ENCODE measurements around the gene VAV3.
"Not testable (repeated sequence)": the region's sequence is repeated elsewhere in the genome, so short reads cannot be mapped to it uniquely, and the experiment has no call there.

VAV3 gene

DNA sequence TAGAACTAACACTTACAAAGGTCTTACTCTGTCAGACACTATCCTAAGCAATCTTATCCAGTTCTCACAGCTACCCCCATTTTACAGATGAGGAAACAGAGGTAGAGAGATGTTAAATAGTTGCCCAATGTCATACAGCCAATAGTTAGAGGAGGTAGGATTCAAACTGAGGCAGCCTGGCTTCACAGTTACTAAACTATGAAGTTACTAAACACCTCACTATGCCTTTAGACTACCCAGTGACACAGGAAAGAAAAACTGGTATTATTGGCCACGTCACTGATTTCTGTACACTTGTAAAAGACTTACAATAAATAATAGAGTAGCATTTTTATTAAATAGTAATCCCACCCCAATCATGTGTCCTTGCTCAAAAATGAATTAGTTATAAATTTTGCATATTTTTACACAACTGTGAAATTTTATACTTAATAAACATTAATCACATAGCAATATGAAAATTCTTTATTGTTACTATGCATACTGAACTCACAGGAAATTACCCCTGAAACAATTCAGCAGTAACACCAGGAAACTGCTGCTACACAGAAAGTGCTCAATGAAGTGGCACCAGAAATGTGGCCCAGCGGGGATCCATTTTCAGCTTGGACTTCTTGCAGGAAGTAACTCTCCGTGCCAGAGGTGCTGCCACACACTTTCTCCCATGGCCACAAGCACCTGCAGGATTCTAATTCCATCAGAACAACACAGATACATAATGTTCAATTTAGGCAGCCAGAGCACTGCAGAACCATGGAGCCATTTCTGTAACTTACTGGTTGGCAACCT, 69.4 kb downstream of the VAV3 start:
- FAIRE-seq (no peak), DNase-seq (ENCODE audit: low spot score) (no peak)

DNA sequence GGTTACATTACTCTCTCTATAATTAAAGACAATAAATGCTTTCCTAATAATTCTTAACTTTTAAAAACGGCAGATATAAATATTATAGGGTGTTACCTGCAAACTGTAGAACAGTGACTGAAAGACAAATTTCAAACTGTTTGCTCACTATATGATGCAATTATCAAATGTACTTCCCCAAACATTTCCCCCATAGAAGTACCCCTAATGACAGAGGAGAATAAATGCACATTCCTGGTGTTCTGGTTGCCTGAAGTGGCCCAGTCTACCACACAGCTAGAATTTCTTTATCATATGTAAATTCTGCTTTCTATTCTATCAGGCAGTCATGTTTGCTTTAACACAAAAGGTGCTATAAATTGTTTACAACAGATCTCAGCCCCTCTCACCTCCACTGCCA, 70.4 kb downstream of the VAV3 start:
- FAIRE-seq, result no peak

DNA sequence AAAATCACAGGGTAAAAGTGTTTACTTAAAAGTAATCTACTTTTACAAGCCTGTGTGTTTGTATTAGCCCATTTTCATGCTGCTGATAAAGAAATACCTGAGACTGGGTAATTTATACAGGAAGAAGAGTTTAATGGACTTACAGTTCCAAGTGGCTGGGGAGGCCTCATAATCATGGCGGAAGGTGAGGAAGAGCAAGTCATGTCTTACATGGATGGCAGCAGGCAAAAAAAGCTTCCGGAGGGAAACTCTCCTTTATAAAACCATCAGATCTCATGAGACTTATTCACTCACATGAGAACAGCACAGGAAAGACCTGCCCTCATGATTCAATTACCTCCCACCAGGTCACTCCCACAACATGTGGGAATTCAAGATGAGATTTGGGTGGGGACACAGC, 71.6 kb downstream of the VAV3 start:
- DNase-seq (ENCODE audit: low spot score); FAIRE-seq: not testable (repeated sequence)

More for the DNA sequence above, 70.4 kb downstream of the VAV3 start:
- no peak for DNase-seq (ENCODE audit: low spot score)

DNA sequence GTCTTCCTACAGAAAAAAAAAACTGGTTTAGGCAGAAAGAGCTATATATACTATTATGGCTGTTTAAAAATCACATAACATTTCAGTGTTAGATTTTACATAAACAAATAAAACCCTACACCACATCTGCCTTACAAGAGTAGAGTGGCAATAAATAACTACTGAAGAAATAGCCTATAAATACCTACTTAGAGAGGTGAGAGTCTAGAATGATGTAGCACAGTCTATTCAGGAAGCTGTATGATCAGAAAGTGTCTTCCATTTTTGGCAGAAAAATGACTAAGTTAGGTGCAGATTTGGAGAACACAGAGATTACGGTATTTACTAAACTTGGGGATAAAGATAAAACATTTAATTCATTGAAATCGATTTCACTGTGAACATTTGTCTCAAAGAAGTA, 75.5 kb downstream of the VAV3 start:
- no peak for FAIRE-seq

DNA sequence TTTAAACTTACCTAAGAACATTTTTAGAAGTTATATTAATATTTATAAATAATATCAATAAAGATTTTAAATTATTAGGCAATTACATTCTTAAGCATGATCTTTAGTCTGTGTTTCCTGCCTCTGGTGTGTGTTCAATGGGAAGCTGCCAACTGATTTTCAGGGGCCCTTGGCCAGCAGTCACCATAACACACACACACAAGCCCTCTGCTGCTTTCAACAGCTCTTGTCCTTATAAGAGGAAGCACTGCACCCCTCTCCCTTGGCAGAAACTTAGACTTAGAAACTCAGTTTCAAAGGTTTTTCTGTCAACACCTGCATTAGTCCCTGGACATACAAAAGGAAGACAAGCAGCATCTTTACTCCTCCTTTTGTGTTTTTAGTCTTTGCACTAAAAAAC, 81.4 kb downstream of the VAV3 start:
- no peak for FAIRE-seq
- no peak for DNase-seq (ENCODE audit: low spot score)

More for the DNA sequence above, 75.5 kb downstream of the VAV3 start:
- DNase-seq (ENCODE audit: low spot score), result no peak

DNA sequence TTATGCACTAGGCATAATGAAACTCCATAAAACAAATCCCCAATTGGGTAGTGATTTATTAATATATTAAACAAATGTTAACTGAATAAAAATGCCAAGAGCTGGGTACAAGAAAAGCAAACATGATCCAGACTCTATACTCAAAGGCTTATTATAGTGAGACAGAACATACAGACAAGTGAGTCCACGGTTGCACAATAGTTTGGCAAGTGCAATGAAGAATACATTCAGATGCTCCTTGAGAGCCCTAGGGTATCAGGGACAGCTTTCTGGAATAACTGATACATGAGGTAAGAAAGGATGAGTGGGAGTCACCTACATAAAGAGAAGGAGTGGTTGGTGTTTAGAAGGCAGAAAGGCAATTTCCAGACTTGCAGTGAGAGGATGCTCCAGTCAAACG, 85.1 kb downstream of the VAV3 start:
- FAIRE-seq, result no peak
- no peak for DNase-seq (ENCODE audit: low spot score)

DNA sequence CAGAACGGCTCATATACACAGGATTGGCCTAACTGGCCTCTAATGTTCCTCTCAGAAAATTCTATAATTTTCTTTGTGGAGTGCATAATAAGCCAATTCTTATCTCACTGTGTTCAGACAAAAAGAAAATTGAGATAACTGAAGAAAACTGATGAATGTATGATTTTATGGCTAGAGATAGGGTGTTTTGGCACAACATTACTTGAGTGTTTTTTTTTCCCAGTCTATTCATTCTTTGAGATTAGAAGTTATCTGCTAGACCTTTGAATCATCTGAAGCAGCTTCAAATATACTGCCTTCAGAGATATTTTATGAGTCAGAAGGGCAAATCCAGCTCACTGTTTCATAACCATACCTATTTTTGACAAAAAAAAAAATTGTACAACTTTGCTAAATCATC, 85.6 kb downstream of the VAV3 start:
- no peak for DNase-seq (ENCODE audit: low spot score)

DNA sequence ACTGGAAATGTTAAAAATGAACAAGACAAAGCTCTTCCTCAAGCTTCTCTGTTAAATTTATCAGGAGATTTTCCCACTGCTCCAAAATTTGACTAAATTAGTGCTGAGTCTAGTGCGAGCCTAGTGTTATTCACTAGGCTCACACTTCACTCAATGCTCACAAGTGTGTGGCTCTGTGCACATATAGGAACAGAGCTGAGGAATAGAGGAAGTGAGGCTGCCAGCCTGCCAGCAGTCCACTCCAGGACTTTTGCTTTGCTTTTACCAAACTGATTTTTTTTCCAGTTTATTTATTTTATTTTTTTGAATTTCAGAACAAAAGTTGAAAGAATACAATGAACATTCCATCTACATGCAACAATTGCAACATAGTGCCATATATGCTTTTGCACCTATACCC, 87.2 kb downstream of the VAV3 start:
- FAIRE-seq, result no peak
- no peak for DNase-seq (ENCODE audit: low spot score)

More for the DNA sequence above, 85.6 kb downstream of the VAV3 start:
- FAIRE-seq, result no peak

DNA sequence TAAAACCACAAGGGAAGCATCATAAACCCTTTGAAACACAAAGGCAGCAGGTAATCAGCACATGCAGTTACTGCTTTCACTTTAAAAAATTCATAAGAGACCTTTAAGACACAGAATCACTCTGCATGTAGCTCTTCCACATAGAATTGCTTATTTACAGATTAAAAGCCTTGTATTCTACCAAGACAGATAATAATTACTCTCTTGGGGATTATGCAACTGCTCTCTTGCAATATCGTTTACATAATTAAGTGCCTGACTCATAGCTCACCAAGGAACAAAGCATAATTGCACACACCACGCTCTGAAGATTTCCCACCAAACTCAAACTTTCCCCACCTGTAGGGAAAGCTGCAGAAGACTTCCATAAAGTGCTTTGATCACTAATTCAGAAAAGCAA, 87.9 kb downstream of the VAV3 start:
- FAIRE-seq (no peak), DNase-seq (ENCODE audit: low spot score) (no peak)

DNA sequence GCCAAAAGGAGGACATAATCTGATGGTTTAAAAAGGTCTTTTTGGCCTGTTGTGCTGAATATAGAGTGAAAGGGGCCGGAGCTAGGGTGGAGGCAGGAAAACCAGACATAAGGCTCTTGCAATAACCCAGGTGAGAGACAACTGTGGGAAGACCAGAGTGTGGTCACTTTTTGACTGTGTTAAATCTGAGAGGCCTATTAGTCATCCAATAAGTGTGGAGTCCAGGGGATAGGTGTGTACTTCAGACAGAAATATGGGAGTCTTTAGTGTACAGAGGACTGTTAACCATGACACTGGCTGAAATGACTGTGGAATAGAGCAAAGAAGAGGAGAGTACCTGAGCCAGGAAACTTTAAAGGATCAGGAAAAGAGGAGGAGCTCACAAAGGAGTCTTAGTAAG, 89.3 kb downstream of the VAV3 start:
- DNase-seq (ENCODE audit: low spot score), result no peak
- FAIRE-seq, result no peak

DNA sequence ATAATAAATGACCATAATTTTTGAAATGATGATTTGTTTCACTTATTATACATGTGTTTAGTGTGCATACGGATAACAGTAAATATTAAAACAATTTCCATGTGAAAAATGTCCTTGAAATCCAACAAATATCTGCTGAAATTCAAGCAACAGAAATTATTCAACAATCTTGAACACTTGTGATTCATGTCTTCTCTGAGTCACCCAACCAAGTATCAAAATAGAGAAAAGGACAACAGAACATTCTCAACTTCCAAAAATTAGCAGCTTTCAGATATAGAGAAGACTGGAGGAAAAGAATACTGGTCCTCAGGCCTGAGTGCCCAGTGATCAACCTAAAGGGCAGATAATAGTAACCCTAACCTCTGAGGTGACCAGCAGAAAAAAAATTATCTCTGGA, 90.8 kb downstream of the VAV3 start:
- DNase-seq (ENCODE audit: low spot score) (no peak), FAIRE-seq (no peak)

DNA sequence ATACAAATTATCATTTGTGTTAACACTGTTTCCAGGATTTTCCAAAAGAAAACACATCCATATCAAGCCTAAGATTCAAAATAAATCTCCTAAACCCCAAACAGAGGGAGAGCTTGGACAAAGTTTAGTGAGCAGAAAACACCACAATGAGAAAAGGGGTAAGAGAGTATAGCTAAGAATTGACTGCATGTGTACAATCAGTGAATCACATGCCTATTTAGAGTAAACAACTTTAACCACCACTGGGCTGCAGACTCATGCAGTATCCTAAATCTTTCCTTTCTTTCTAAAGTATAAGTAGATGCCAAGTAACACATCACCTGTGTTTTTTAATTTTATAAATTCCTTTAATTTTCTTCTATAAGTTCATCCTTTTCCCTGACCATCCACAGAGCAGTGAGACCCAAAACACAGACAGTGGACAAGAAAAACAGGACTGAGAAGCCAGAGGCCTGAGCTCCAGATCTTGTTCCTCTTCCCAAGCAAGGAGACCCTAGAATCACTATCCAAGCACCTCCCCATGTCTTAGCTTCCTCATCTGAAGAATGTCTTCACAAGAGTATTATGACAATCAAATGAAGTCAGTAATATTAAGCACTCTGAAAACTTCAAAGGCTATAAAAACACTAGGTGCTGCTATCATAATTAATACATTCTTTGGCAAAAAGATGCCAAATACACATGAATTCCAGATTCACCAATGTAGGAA, 93.1 kb downstream of the VAV3 start:
- FAIRE-seq, result no peak

DNA sequence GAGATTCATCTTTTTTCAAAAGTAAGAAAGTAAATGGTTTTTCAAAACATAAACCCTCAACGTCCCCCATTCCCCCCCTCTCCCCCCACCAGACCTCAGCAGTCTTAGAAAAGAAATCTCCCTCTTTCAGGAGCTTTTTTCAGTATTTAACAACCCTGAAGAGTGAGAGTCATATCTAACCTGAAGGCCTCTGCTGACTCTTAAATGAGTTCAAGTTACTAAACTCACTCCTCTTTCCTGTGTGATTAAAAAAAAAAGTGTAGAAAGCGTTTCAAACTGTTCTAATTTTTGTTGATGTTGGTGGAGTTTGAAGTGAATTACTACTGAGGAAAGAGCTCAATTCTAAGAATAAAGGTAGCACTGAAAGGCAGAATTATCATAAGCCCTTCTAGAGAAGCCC, 93.7 kb downstream of the VAV3 start:
- FAIRE-seq (no peak), DNase-seq (ENCODE audit: low spot score) (no peak)

More for the DNA sequence above, 93.1 kb downstream of the VAV3 start:
- no peak for DNase-seq (ENCODE audit: low spot score)

DNA sequence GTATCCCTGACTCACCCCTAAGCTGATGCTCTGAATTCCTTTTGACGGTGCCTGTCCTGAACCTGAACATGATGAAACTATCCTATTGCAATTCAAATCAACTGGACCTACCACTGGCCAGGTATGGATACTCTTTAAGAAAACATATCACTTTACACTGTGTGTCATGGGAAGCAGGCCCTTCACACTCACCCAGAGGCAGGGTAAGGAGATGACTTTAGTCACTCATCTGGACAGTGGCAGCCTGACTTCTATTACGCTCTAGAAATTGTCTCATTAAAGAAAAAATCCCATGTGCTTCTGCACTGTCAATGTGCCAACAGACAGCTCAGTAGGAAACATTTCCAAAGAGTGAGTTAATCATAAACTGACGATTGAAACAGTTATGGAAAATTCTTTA, 94.3 kb downstream of the VAV3 start:
- no peak for DNase-seq (ENCODE audit: low spot score)
- FAIRE-seq, result peak; percentile 45

DNA sequence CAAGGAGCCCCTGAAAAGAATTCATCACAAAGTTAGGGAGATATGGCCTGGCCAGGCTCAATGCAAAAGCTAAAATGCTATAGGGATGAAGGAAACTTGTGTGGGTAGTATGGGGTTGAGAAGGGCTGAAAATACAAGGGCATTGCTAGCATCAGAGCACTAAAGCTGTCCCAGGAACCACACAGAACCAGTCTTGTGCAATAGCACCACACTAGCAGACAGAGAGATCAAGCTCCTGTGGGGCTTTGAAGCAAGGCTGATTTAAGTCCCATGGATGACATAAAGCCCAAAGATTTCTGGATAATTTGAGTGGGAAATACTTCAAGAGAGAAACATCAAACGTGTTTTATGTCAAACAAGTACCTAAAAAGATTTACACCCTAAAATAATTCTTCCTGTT, 97.1 kb downstream of the VAV3 start:
- DNase-seq (ENCODE audit: low spot score) (no peak), FAIRE-seq (no peak)

DNA sequence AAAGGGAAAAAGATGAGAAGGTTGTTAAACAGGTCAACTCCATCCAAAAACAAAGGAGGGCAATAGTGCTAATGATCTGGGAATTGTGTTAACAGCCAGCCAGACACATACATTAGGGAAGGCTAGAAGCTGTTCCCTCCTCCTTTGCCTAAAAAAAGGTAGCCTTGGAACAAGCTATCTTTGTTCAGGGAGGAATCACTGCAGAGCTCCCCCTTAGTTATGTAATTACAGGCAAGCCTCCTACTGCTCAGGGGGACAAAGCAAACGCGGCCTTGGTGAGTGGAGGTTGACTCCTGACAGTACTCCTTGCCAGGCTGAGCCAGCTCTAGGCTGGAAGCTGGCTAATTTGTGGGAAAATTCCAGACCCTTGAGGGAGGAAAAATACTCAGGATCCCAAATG, 97.6 kb downstream of the VAV3 start:
- FAIRE-seq, result no peak
- no peak for DNase-seq (ENCODE audit: low spot score)

DNA sequence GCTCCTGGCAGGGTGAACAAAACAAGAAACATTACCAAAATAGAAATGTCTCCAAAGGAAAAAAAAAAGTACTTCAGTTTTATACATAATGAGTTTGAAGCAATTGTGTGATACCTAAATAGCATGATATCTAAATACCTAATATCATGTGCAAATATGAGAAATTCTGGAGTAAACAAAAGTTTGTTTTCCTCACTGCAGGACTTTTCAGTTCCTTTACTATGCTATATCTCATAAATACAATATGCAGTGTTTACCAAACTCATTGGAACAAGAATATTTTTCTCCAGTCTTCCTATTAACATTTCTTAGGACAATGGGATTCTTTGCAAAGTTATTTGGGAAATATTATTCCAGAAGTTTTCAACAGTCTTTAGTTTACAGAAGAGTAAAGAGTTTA, 98.1 kb downstream of the VAV3 start:
- DNase-seq (ENCODE audit: low spot score), result no peak
- FAIRE-seq, result no peak

DNA sequence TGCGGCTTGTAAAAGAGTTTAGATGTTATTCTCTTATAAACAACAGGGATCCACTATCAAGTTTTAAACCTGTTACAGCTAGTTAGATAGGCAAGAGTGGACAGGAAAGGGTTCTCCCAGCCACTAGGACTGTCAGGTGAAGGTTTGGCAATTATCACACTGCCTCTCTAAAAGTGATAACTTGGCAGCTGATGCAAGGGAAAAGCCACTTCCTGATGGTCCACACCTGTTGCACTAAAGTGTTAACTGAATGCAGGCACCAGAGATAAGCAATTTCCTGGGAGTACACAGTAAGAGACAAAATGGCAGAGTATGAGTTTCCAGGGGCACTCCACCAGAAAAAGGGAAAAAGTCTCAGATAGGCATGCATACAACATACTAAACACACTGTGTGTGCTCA, 99.4 kb downstream of the VAV3 start:
- DNase-seq (ENCODE audit: low spot score) (no peak), FAIRE-seq (no peak)

DNA sequence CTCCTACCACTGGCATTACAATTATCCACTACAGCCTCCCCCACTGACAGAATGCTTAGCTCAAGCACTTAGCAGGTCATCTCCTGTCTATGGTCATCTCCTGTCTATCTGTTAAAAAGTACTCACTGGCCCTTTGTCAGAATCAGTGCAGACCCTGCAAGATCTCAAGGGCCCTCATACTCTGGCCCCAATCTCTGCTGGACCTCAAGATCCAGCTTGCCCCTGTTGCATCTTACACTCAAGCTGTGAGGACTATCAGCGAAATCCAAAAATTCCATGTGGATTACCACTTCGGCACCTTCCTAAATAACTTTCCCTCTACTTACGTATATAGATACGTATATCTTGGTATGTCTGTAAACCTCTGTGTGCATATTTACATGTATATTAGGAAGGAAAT, 101.6 kb downstream of the VAV3 start:
- no peak for DNase-seq (ENCODE audit: low spot score)
- no peak for FAIRE-seq

DNA sequence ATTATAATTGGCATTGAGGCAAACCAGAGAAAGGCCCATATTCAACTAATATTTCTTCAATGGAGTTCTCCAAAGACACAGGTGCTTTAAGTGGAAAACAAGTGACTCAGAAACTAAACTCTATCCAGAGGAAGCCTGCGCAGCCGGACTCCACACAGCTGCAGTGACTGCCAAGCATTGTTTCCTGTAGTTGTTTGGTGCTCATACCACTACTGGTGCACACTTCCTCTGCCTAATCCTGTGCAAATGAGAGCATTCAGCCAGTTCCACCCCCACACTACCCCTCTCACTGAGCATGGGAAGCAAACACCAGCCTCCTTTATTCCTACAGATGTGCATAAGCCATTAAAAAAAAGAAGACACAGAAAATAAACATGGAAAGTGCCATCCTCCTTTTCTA, 102.9 kb downstream of the VAV3 start:
- DNase-seq (ENCODE audit: low spot score) (no peak), FAIRE-seq (no peak)

DNA sequence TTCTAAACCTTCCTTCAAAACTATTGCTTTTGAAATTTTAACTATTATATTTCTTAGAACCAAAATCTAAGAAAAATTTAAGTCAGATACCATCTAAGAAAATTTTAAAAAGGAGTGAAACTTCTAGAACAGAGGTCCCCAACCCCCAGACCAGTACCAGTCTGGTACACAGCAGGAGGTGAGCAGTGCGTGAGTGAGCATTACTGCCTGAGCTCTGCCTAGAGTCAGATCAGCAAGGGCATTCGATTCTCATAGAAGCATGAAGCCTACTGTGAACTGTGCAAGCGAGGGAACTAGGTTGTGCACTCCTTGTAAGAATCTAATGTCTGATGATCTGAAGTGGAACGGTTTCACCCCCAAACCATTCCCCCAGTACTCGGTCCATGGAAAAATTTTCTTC, 106.7 kb downstream of the VAV3 start:
- FAIRE-seq (no peak), DNase-seq (ENCODE audit: low spot score) (no peak)

DNA sequence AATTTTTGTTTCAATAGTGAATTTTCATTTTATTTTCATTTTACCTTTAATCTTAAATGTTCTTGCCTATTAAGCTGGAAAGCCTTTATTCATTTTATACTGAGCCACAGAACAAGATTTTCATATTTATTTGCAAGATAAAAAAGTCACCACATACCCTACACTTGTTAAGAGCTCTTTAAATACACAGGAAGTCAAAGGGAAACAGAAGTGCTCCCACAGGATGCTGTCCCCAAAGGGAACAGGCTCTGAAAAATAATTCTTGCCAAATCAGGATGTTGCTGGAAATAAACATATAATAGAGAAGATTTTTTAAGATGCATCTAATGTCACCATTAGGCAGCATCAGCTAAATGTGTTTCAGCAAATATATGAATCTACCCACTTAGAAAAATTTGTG, 113.6 kb downstream of the VAV3 start:
- DNase-seq (ENCODE audit: low spot score) (no peak), FAIRE-seq (no peak)
